GM12878 (cell line): ENCODE measurements around the gene MAP2K2. TPM values are rescaled to one million over a fixed set of nuclear protein-coding genes. Genes with fewer than 3 reads are reported as not detected.

Experiments
- CBX3 ChIP-seq: fragments of 200-600 bp; sonication (generic); IDR thresholded peaks from 2 replicates; pipeline ENCODE4 v1.6.1; 2016; ENCODE audit warnings: low read depth, borderline replicate concordance
- FOXK2 ChIP-seq: fragments of 450-650 bp; IDR thresholded peaks from 2 replicates; pipeline ENCODE4 v1.6.1; 2017; ENCODE audit warnings: mild to moderate bottlenecking, moderate library complexity
- GABPA ChIP-seq: IDR thresholded peaks from 2 replicates; pipeline ENCODE4 v1.6.1; 2014; ENCODE audit warnings: antibody characterized with exemption, low read depth, mild to moderate bottlenecking, inconsistent platforms
- HCFC1 ChIP-seq: fragments of 150-350 bp; IDR thresholded peaks from 2 replicates; pipeline ENCODE4 v1.6.1; 2014; ENCODE audit warnings: low read length
- HDGF ChIP-seq: fragments of 450-650 bp; IDR thresholded peaks from 2 replicates; pipeline ENCODE4 v1.6.1; 2016; ENCODE audit warnings: antibody characterized with exemption
- HSF1 ChIP-seq: fragments of 150-350 bp; IDR thresholded peaks from 2 replicates; pipeline ENCODE4 v1.6.1; 2014; ENCODE audit warnings: mild to moderate bottlenecking, low read depth, low read length
- MYB ChIP-seq: fragments of 150-350 bp; IDR thresholded peaks from 2 replicates; pipeline ENCODE4 v1.6.1; 2014; ENCODE audit warnings: mild to moderate bottlenecking, low read depth, low read length, borderline replicate concordance
- NFXL1 ChIP-seq: fragments of 450-650 bp; IDR thresholded peaks from 2 replicates; pipeline ENCODE4 v1.6.1; 2017; ENCODE audit warnings: antibody characterized with exemption, mild to moderate bottlenecking, borderline replicate concordance
- NR2F1 ChIP-seq: fragments of 450-650 bp; conservative IDR thresholded peaks from 2 replicates; pipeline ENCODE4 v1.6.1; 2017; ENCODE audit warnings: mild to moderate bottlenecking
- PAX5 ChIP-seq: IDR thresholded peaks from 2 replicates; pipeline ENCODE4 v1.6.1; 2011; ENCODE audit warnings: low read depth, low read length, borderline replicate concordance
- REST ChIP-seq: IDR thresholded peaks from 2 replicates; pipeline ENCODE4 v1.6.1; 2012; ENCODE audit warnings: mild to moderate bottlenecking, low read depth, low read length
- SREBF2 ChIP-seq: IDR thresholded peaks from 2 replicates; pipeline ENCODE4 v1.6.1; 2012; ENCODE audit warnings: mild to moderate bottlenecking, low read length
- TBL1XR1 ChIP-seq: IDR thresholded peaks from 2 replicates; pipeline ENCODE4 v1.6.1; 2012; ENCODE audit warnings: low read depth, low read length, improper control_type of control experiment
- TCF7 ChIP-seq: IDR thresholded peaks from 2 replicates; pipeline ENCODE4 v1.6.1; 2014; ENCODE audit warnings: antibody characterized with exemption, borderline replicate concordance
- YY1 ChIP-seq: IDR thresholded peaks from 2 replicates; pipeline ENCODE4 v1.6.1; 2011; ENCODE audit warnings: low read depth, mild to moderate bottlenecking, low read length
- ZBTB4 ChIP-seq: fragments of 450-650 bp; formaldehyde crosslinking; IDR thresholded peaks from 2 replicates; pipeline ENCODE4 v1.4.0; 2022; ENCODE audit warnings: mild to moderate bottlenecking, moderate library complexity
- ZBTB40 ChIP-seq: fragments of 450-650 bp; IDR thresholded peaks from 2 replicates; pipeline ENCODE4 v1.6.1; 2016; ENCODE audit warnings: mild to moderate bottlenecking, moderate library complexity, borderline replicate concordance
- ZNF384 ChIP-seq: IDR thresholded peaks from 2 replicates; pipeline ENCODE4 v1.6.1; 2012; ENCODE audit warnings: low read depth, mild to moderate bottlenecking, low read length, improper control_type of control experiment, borderline replicate concordance
- polyA plus RNA-seq, 11 experiments: library from polyadenylated mRNA; depleted of rRNA in 4 of 11; unstranded in 6 of 11; stranded (reverse) in 5 of 11; fragments of >200 nt; fragmentation: Nextera tagmentation in 4 of 11; fragmentation: Illumina TruSeq in 1 of 11; extraction: Ambion mirVana in 4 of 11; extraction: Trizol in 1 of 11; gene quantifications; 1 replicate in 1 of 11; 2 replicates in 10 of 11; pipeline versions ENCODE4 v1.2.1 to v1.2.3, GENCODE V29; 2011 to 2016; ENCODE audit warnings: inconsistent platforms in 2 of 11, missing spikeins in 2 of 11, low read depth in 1 of 11
- total RNA-seq, 4 experiments: library from RNA; depleted of rRNA in 3 of 4; stranded (reverse); fragments of >200 nt in 3 of 4; fragmentation: Illumina TruSeq in 1 of 4; extraction: Trizol in 1 of 4; gene quantifications; 2 replicates each; pipeline versions ENCODE4 v1.2.1 to v1.2.3, GENCODE V29; 2013 to 2021

Gene MAP2K2
- total and polyA plus RNA-seq, 10 of the 15 experiments (the other 5 are each of a cell fraction or from before 2014, with no cell fraction given), result 1.00 to 210 (median 53.5) TPM

- no peak for TF ChIP-seq ZBTB40
- no peak for TF ChIP-seq TBL1XR1
- peak; percentile 90 for TF ChIP-seq NFXL1
- TF ChIP-seq MYB, result no peak
- TF ChIP-seq SREBF2, result no peak
- no peak for TF ChIP-seq HCFC1
- 0 out of 2 replicates have a peak, but pooled peaks have one; percentile 17 for TF ChIP-seq HDGF
- no peak for TF ChIP-seq REST
- no peak for TF ChIP-seq HSF1
- no peak for TF ChIP-seq YY1
- 0 out of 2 replicates have a peak, but pooled peaks have one; percentile 20 for TF ChIP-seq FOXK2
- no peak for TF ChIP-seq ZBTB4 (CRISPR knock-in tag)
- TF ChIP-seq PAX5, result no peak
- no peak for TF ChIP-seq CBX3
- no peak for TF ChIP-seq GABPA
- no peak for TF ChIP-seq ZNF384
- TF ChIP-seq NR2F1, result 0 out of 2 replicates have a peak, but pooled peaks have one; percentile 21
- TF ChIP-seq TCF7, result no peak
Observed at GRCh38 chr19:4063369-4064148, 60.4 kb downstream of the MAP2K2 start (continued).
